COLO668 (cell line): Measurements from ENCODE around the gene WNT16.

Experiments used
- DNase-seq: peaks from one replicate; lab custom pipeline; 2025; ENCODE audit not compliant: unreplicated experiment; lab: John Stamatoyannopoulos, UW

The WNT16 gene

GRCh38 chr7:121342631-121343030 lies 13.8 kb downstream of the WNT16 start:
- no peak for DNase-seq

DNA sequence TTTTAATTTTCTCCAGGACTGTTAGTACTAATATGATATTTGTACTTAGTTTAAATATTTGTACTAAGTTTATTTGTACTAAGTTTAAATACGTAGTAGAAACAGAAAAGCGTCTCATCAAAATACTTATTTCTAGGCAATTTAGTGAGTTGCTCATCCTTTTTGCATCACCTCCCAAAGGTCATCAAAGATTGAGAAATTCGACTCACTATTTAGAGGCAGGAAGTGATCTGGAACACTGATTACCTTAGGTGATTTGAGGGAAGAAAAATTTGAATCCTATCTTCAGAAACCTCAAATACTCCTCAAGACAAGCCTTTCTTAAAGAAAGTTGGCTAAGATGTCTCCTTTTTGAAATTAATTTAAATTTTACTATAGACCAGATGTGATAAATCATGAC lies 14.5 kb downstream of the WNT16 start:
- DNase-seq, result no peak

- no peak for DNase-seq
These were observed 15.3 kb downstream of the WNT16 start for GRCh38 chr7:121344093-121344492.

DNA sequence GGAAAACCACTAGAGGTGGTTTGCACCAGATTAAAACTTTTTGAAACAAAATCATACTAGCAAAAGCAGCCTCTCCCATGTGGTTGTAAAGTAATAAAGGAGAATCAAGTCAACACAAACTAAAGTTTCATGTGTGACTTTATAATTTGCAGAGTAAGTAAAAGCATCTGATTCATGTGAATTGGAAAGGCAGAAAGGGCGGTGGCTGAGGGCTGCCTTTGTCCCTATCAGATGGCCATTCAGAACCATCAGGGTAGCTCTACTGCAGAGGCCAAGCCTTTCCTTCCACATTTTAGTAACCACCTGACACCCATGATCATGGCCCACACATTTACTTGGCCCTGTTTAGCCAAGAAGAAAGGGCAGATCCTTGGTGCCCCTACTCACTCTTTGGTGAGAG lies 15.7 kb downstream of the WNT16 start:
- no peak for DNase-seq

DNA sequence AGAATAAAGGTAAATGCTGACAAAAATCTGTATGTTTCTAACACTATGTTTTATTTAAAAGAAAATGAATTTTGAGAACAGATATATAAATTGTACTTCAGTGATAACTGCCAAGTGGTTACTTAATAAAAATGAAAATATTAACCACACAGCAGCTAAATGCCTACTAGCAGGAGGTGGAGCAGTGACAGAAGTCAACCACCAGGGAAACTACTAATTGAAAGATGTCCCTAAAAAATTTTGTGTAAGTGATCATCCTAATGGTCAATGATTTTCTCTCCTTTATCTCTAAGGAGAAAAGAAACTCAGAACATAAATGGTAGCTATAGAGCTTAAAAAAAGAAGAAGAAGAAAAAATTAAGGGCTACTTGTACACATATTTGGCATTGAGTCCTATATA lies 22.9 kb downstream of the WNT16 start:
- DNase-seq, result no peak

GRCh38 chr7:121352323-121352722 lies 23.5 kb downstream of the WNT16 start:
- no peak for DNase-seq

- DNase-seq, result no peak
These were observed 26.8 kb downstream of the WNT16 start for GRCh38 chr7:121355574-121355973.

GRCh38 chr7:121360564-121360963 lies 31.8 kb downstream of the WNT16 start:
- DNase-seq, result no peak

DNA sequence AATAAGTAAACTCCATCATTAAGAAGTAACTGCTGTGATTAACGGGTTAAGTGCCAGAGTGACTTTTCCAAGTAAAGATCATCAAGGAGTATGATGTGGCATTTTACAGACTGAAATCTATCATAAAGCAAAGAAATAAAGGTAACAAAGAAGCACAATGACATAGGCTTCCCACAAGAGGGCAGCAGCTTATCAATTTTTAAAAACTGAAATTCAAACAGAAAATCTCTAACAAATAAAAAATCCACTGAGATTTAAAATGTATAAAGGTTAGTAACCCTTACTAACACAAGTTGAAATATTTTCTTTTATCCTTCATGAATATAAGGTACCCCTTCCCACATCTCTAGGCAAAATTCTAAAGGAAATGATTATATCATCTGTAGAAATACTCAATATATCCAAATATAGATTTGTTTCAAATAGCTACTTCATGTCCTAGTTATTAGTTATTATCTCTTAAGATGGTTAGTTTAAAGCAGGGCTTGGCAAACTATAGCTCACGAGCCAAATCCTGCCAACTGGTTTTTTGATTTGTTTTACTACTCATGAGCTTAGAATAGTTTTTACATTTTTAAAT lies 38.1 kb downstream of the WNT16 start:
- no peak for DNase-seq

DNA sequence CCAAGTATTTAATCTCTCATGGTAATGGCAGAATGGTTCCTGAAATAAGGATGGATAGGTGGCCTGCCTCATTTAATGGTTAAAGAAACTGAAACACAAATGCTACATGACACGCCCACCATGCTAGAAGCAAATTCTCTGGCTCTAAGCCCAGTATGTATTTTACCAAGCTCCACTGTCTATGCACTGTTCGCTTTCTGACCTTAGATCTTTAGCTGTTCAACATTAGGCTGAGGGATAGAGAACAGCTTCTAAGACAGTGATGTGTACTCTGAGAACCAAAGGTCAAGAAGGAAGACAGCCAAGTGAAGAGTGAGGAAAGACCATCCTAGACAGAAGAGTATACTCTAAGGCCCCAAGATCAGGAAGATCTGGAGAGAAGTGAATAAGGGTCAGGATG lies 40.7 kb downstream of the WNT16 start:
- DNase-seq, result no peak

DNA sequence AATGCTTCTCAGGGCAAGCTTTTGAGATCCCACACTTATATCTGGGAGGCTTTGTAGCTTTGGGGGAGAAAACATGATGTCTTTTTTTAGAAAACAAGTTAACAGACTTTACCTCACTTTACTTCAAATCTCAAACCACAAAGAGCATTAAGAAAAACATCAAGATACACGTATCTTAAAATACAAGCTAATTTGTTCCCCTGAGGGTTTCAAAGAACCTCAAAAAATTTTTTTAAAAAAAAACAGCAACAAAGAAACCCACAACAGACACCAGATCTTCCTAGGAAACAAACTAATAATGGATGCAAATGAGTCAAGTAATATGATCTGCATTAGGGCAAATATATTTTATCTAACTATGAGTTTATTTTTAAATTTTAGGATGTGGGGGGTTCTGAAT lies 42.6 kb downstream of the WNT16 start:
- DNase-seq, result no peak

- no peak for DNase-seq
These were observed 43.1 kb downstream of the WNT16 start for GRCh38 chr7:121371883-121372282.

DNA sequence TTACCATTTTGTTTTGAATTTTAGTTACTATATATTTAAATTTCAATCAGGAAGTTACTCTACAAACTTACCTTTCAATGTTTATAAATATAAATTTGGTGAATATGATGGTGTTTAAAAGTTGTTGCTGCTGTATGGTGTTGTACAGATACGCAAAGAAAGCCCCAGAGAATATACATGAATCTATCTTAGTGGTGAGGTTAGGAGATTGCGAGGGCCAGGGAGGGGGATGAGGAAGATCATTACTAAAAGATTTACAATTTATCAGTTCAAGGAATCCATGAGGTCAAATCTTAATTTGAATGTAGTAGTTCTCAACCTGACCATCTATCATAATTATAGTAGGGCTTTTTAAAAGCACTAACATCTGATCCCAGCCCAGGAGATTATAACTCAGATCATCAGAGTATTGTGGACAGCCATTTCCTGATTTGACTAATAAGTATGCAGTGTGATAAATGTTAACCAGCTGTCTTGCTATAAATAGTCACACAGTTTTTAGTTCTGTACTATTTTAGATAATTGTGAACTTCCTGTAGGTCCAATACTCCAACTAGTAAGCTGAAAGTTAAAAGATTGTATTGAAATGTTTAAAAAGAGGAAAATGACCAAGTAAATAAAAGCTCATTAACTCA lies 43.7 kb downstream of the WNT16 start:
- DNase-seq, result no peak

DNA sequence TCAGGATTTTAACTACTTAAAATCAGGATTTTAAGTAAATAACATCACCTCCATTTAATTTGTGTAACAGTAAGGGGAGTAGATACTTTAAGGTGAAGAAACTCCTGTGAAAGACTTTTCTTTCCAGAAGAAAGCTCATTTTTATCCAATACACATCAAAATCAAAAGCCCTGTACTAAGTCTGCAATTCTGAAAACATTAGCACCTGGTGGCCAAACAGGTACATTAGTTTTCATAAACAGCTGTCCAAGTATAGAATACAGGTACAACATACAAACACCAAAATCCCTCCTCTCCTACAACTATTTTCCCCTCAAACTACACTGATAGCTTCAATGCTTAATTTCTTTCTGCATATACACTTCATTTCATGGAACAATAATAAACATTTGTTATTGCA lies 44.4 kb downstream of the WNT16 start:
- no peak for DNase-seq

- no peak for DNase-seq
These were observed 48.2 kb downstream of the WNT16 start for GRCh38 chr7:121376979-121377378.

GRCh38 chr7:121379930-121380329 lies 51.1 kb downstream of the WNT16 start:
- DNase-seq, result no peak

- DNase-seq, result no peak
These were observed 53.7 kb downstream of the WNT16 start for GRCh38 chr7:121382473-121382872.

DNA sequence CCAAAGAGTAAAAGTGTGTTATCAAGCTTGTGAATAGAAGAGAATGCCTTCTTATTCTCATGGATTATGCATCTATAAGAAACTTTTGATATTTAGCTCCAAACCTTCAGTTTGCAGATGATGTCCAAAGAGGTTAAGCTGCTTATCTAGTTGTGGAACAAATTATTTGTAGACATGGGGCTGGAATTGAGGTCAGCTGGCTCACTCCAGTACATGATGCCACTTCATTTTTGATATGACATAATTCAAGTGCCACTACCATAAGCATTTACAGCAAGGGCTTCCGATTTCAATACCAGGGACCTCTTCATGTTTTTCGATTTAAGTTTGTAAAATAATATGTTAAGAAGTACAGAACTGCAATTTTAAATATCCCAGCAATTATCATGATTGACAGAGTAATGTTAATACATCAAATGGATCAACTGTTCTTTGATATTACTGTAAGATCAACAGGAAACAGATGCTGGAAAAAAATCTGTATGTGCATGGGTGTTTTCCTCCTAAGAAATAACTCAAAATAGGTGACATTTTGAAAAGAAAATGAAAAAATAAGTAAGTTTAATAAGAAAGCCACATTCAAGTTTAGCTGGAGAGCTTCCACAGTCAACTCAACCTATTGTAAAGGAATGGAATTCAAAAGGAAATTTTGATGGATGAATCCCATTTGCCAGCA lies 54.6 kb downstream of the WNT16 start:
- DNase-seq, result no peak

GRCh38 chr7:121384265-121384664 lies 55.5 kb downstream of the WNT16 start:
- DNase-seq, result no peak

DNA sequence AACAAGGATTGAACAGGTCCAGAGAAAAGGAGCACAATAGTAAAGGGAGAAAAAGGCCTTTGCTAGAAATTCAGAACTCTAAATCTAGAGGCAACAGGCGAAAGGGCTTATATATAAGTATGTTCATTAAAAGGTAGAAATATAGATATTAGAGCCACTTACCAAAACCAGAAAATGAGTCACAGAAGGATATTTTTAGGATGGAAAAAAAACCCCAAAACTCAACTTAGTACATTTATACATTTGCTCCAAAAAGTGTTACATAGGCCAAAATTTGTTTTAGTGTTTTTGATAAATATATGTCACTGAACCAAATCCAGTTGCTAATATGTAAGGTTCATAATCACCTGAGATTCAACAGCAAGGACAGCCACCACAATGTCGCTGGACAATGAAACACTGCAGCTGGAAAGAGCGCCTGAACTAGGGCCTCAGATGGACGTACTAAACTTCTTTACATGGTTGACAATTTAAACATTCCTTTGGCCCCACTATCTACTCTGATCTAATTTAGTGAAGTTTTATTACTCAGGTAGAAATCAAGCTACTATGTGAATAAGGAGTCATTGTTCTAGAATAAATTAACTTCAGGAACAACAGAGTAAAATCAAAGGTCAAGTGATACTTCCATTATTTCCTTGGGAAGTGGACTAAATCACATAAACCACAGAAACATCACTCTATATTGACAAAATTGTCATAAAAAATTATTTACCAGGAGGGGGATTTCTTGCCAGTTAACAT lies 56.4 kb downstream of the WNT16 start:
- no peak for DNase-seq

DNA sequence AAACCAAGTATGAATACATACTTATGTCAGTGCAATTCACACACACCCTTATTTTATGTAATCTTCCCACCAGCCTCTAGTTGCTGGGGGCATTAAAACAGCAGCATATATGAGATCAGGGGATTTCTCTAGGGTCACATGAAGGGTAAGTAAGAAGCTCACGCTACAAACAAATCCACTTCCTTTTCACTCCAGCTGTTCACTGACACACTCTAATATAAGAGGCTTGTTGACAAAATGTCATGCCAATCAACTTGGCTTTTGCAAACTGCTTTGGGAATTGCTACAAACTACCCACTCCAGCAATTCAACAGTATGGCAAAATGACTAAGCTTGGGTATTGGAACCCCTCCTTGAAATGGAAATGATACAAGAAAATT lies 57.0 kb downstream of the WNT16 start:
- no peak for DNase-seq

GRCh38 chr7:121388950-121389349 lies 60.1 kb downstream of the WNT16 start:
- DNase-seq, result no peak
